NT2/D1 (cell line): ENCODE measurements around the gene TNS1.

Source experiments
- YY1 ChIP-seq: IDR thresholded peaks from 2 replicates; pipeline ENCODE4 v1.6.1; 2011; ENCODE audit not compliant: insufficient read length, insufficient read depth
- ZNF274 ChIP-seq: IDR thresholded peaks from 2 replicates; pipeline ENCODE4 v1.6.1; 2011; ENCODE audit warnings: mild to moderate bottlenecking, low read depth, low read length

- TF ChIP-seq YY1 = no peak
- no peak for TF ChIP-seq ZNF274
Observed at GRCh38 chr2:217966423-217967070, 36.2 kb downstream of the TNS1 start.
